Measurements from ENCODE around the gene OR1S2. TPM values are rescaled to one million over a fixed set of nuclear protein-coding genes. Genes with fewer than 3 reads are reported as not detected.

Gene OR1S2
- total RNA-seq, 4 donors from 2014 or later: not detected

DNA sequence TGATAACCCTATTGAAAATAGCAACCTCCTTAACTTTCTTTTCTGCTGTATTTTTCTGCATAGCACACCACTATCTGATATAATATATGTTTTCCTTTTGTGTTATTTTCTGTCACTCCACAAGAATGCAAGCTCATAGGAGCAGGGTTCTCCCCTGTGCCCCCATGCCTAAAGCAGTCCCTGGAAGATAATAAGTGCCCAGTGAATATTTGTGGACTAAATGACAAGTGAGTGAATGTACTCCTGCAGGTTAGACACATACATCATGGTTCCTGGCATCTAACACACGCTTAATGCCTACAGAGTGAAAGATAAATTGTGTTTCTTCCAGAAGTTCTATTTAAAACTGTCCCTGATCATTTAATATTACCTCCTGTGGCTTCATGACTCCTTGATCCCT, 39.0 kb downstream of the OR1S2 start:
- WGBS: 39% methylated on average over 1 of the region's 1 CpG
- Histone ChIP-seq H3K27ac (no peak overlapping the region), H3K4me1 (no peaks in the 10 kb centered on the region), H3K9me3 (no peaks in the 10 kb centered on the region), H3K36me3 (no peaks in the 10 kb centered on the region), H3K27me3 (no peaks in the 10 kb centered on the region), H3K4me3 (no peak overlapping the region)
- TF ChIP-seq, protein P1, sequence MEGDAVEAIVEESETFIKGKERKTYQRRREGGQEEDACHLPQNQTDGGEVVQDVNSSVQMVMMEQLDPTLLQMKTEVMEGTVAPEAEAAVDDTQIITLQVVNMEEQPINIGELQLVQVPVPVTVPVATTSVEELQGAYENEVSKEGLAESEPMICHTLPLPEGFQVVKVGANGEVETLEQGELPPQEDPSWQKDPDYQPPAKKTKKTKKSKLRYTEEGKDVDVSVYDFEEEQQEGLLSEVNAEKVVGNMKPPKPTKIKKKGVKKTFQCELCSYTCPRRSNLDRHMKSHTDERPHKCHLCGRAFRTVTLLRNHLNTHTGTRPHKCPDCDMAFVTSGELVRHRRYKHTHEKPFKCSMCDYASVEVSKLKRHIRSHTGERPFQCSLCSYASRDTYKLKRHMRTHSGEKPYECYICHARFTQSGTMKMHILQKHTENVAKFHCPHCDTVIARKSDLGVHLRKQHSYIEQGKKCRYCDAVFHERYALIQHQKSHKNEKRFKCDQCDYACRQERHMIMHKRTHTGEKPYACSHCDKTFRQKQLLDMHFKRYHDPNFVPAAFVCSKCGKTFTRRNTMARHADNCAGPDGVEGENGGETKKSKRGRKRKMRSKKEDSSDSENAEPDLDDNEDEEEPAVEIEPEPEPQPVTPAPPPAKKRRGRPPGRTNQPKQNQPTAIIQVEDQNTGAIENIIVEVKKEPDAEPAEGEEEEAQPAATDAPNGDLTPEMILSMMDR (IDR thresholded peaks at IDR 0.05): no peak
- no peak for TF ChIP-seq POLR2A (IDR thresholded peaks at IDR 0.05)
- TF ChIP-seq EP300 (IDR thresholded peaks at IDR 0.05): no peak
- TF ChIP-seq POLR2AphosphoS5 (IDR thresholded peaks at IDR 0.05): no peak
- DNase-seq (ENCODE audit: low spot score in 2 of 2): no peak

DNA sequence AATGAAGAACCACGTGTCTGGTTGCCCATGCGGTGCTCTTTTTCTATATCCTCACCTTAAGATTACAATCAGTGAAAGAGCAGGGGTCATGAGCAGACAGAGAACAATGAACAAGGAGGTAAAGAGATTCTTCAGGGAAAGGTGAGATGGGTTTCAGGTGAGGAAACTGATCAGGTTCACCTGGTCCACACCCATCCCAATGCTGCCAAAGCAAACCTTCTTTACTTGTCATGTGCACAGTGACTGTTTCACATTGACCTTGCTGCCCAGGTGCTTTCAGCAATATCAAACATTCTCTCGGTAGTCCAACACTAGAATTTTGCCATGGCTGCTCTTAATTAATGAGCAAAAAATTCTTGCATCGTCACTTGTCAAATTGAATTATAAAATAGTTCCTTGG, 39.6 kb downstream of the OR1S2 start:
- H3K27ac ChIP-seq: no peak overlapping the region

More for the DNA sequence above, 39.6 kb downstream of the OR1S2 start:
- H3K27me3 ChIP-seq: no peaks in the 10 kb centered on the region
- no peak for DNase-seq (ENCODE audit: low spot score in 2 of 2)
- H3K9me3 ChIP-seq: no peaks in the 10 kb centered on the region
- no peaks in the 10 kb centered on the region for H3K4me1 ChIP-seq
- H3K36me3 ChIP-seq: no peaks in the 10 kb centered on the region
- WGBS: 67% methylated on average over 4 of the region's 4 CpGs
- no peak overlapping the region for H3K4me3 ChIP-seq
- TF ChIP-seq POLR2A (IDR thresholded peaks at IDR 0.05): no peak
- no peak for TF ChIP-seq EP300 (IDR thresholded peaks at IDR 0.05)
- TF ChIP-seq, protein P1 (IDR thresholded peaks at IDR 0.05): no peak
- TF ChIP-seq POLR2AphosphoS5 (IDR thresholded peaks at IDR 0.05): no peak

Other genes with a start within 250 kb of the OR1S2 start
- under 1 TPM in 1 of 4 donors, not detected in 3; 0.29 TPM for gene OR9Q1, start 180.3 kb downstream of the OR1S2 start, total RNA-seq
- 1 to 10 TPM in 1 of 4 donors, not detected in 3; 1.1 TPM for gene OR6Q1, start 173.2 kb downstream of the OR1S2 start, total RNA-seq
- gene OR9I1, start 78.6 kb downstream of the OR1S2 start, total RNA-seq: not detected
- gene OR9Q2, start 15.1 kb downstream of the OR1S2 start, total RNA-seq: under 1 TPM in 1 of 4 donors, not detected in 3; 0.16 TPM
- not detected for gene OR1S1, start 8.6 kb upstream of the OR1S2 start, total RNA-seq
- not detected for gene OR10Q1, start 24.8 kb upstream of the OR1S2 start, total RNA-seq
- not detected for gene OR10W1, start 64.1 kb upstream of the OR1S2 start, total RNA-seq
- gene OR5B17, start 154.9 kb upstream of the OR1S2 start, total RNA-seq: not detected
- not detected for gene OR5B3, start 202.7 kb upstream of the OR1S2 start, total RNA-seq
- gene OR5B2, start 224.0 kb upstream of the OR1S2 start, total RNA-seq: not detected
- not detected for gene OR5B12, start 238.1 kb upstream of the OR1S2 start, total RNA-seq